Effector memory CD4-positive, alpha-beta T cell (primary cell): Measurements from ENCODE around the gene SLC26A1.

ENCODE experiments used
- DNase-seq, 3 donors: peaks; one replicate each; pipeline ENCODE4 v3.0.0-alpha.2; 2020
- H3K27ac ChIP-seq: 2 replicates; pipeline ENCODE4 v1.7.0; 2013; ENCODE audit warnings: mild to moderate bottlenecking, low read length, moderate library complexity; ENCODE audit not compliant: insufficient read depth, poor library complexity, severe bottlenecking
- H3K27me3 ChIP-seq: replicated peaks from 2 replicates; pipeline ENCODE4 v1.7.0; 2013; ENCODE audit warnings: mild to moderate bottlenecking, low read length; ENCODE audit not compliant: insufficient read depth, control insufficient read depth, poor library complexity, severe bottlenecking
- H3K36me3 ChIP-seq: 2 replicates; pipeline ENCODE4 v1.7.0; 2013; ENCODE audit warnings: mild to moderate bottlenecking, low read length, moderate library complexity; ENCODE audit not compliant: control insufficient read depth, insufficient read depth
- H3K4me1 ChIP-seq: 2 replicates; pipeline ENCODE4 v1.7.0; 2013; ENCODE audit warnings: low read length, mild to moderate bottlenecking; ENCODE audit not compliant: control insufficient read depth, insufficient read depth, poor library complexity, severe bottlenecking
- H3K4me3 ChIP-seq: 2 replicates; pipeline ENCODE4 v1.7.0; 2013; ENCODE audit warnings: low read length, low read depth, mild to moderate bottlenecking; ENCODE audit not compliant: insufficient read depth, poor library complexity, severe bottlenecking
- H3K9me3 ChIP-seq: 2 replicates; pipeline ENCODE4 v1.7.0; 2013; ENCODE audit warnings: mild to moderate bottlenecking, low read length, moderate library complexity; ENCODE audit not compliant: control insufficient read depth

SLC26A1 gene

GRCh38 chr4:1036095-1036494 lies 42.9 kb upstream of the SLC26A1 start:
- no peak for DNase-seq
- Histone ChIP-seq H3K9me3 (no peaks in the 10 kb centered on the region), H3K4me1 (no peaks in the 10 kb centered on the region), H3K36me3 (no peaks in the 10 kb centered on the region), H3K4me3 (no peak overlapping the region), H3K27ac (no peak overlapping the region), H3K27me3 (no peaks in the 10 kb centered on the region)

GRCh38 chr4:1035510-1035909 lies 42.3 kb upstream of the SLC26A1 start:
- no peaks in the 10 kb centered on the region for H3K36me3 ChIP-seq
- H3K27me3 ChIP-seq = no peaks in the 10 kb centered on the region
- no peak for DNase-seq
- H3K27ac ChIP-seq = no peak overlapping the region
- no peaks in the 10 kb centered on the region for H3K9me3 ChIP-seq
- H3K4me1 ChIP-seq = no peaks in the 10 kb centered on the region
- no peak overlapping the region for H3K4me3 ChIP-seq

- H3K9me3 ChIP-seq = no peaks in the 10 kb centered on the region
- no peaks in the 10 kb centered on the region for H3K4me1 ChIP-seq
- H3K27me3 ChIP-seq = no peaks in the 10 kb centered on the region
- no peak for DNase-seq
- no peaks in the 10 kb centered on the region for H3K36me3 ChIP-seq
- no peak overlapping the region for H3K27ac ChIP-seq
- H3K4me3 ChIP-seq = no peak overlapping the region
Measured at GRCh38 chr4:1033840-1034551, 40.8 kb upstream of the SLC26A1 start.

GRCh38 chr4:1032861-1033260 lies 39.7 kb upstream of the SLC26A1 start:
- Histone ChIP-seq H3K4me1 (no peaks in the 10 kb centered on the region), H3K27ac (no peak overlapping the region), H3K36me3 (no peaks in the 10 kb centered on the region), H3K4me3 (no peak overlapping the region), H3K27me3 (no peaks in the 10 kb centered on the region), H3K9me3 (no peaks in the 10 kb centered on the region)
- DNase-seq = no peak

- Histone ChIP-seq H3K9me3 (no peaks in the 10 kb centered on the region), H3K4me3 (no peak overlapping the region), H3K4me1 (no peaks in the 10 kb centered on the region), H3K36me3 (no peaks in the 10 kb centered on the region), H3K27ac (no peak overlapping the region), H3K27me3 (no peaks in the 10 kb centered on the region)
- DNase-seq = no peak
Measured at GRCh38 chr4:1031956-1032795, 39.0 kb upstream of the SLC26A1 start.

GRCh38 chr4:1031346-1031745 lies 38.1 kb upstream of the SLC26A1 start:
- Histone ChIP-seq H3K4me1 (no peaks in the 10 kb centered on the region), H3K9me3 (no peaks in the 10 kb centered on the region), H3K27me3 (no peaks in the 10 kb centered on the region), H3K36me3 (no peaks in the 10 kb centered on the region), H3K27ac (no peak overlapping the region), H3K4me3 (no peak overlapping the region)
- no peak for DNase-seq

- Histone ChIP-seq H3K4me3 (no peak overlapping the region), H3K27me3 (no peaks in the 10 kb centered on the region), H3K4me1 (no peaks in the 10 kb centered on the region), H3K9me3 (no peaks in the 10 kb centered on the region), H3K27ac (no peak overlapping the region), H3K36me3 (no peaks in the 10 kb centered on the region)
- no peak for DNase-seq
Measured at GRCh38 chr4:1030559-1030958, 37.4 kb upstream of the SLC26A1 start.

- no peak overlapping the region for H3K4me3 ChIP-seq
- no peak overlapping the region for H3K27ac ChIP-seq
- H3K9me3 ChIP-seq = no peaks in the 10 kb centered on the region
- H3K4me1 ChIP-seq = no peaks in the 10 kb centered on the region
- H3K36me3 ChIP-seq = peaks cover 2% of the 10 kb centered on the region
- H3K27me3 ChIP-seq = no peaks in the 10 kb centered on the region
- DNase-seq = no peak
Measured at GRCh38 chr4:1030031-1030430, 36.8 kb upstream of the SLC26A1 start.

GRCh38 chr4:1029529-1029928 lies 36.3 kb upstream of the SLC26A1 start:
- no peak for DNase-seq
- H3K9me3 ChIP-seq = no peaks in the 10 kb centered on the region
- H3K4me1 ChIP-seq = no peaks in the 10 kb centered on the region
- no peak overlapping the region for H3K27ac ChIP-seq
- no peaks in the 10 kb centered on the region for H3K27me3 ChIP-seq
- peaks cover 5% of the 10 kb centered on the region for H3K36me3 ChIP-seq
- H3K4me3 ChIP-seq = no peak overlapping the region

- DNase-seq = no peak
- H3K4me3 ChIP-seq = no peak overlapping the region
- H3K4me1 ChIP-seq = no peaks in the 10 kb centered on the region
- no peak overlapping the region for H3K27ac ChIP-seq
- H3K9me3 ChIP-seq = no peaks in the 10 kb centered on the region
- H3K36me3 ChIP-seq = peaks cover 5% of the 10 kb centered on the region
- H3K27me3 ChIP-seq = no peaks in the 10 kb centered on the region
Measured at GRCh38 chr4:1028574-1029220, 35.5 kb upstream of the SLC26A1 start.
